Thoracic aorta (tissue), 2 donors: ENCODE measurements around the gene ATAT1. TPM values are rescaled to one million over a fixed set of nuclear protein-coding genes. Genes with fewer than 3 reads are reported as not detected.

Experiments used
- ATAC-seq: fragments of 150-250 bp; one replicate; pipeline ENCODE4 v1.8.0; 2017; ENCODE audit warnings: low read depth; ENCODE audit not compliant: insufficient number of reproducible peaks, low FRiP score
- DNase-seq: peaks from one replicate; pipeline ENCODE4 v3.0.0-alpha.2; 2020; ENCODE audit warnings: low spot score
- H3K27ac ChIP-seq, 2 donors: fragments of 200-600 bp; sonication (generic); 1 replicate in 1 of 2; 2 replicates in 1 of 2; pipeline ENCODE4 v1.5.1; 2016; ENCODE audit warnings: mild to moderate bottlenecking in 2 of 2, moderate library complexity in 2 of 2
- H3K27me3 ChIP-seq: fragments of 200-600 bp; sonication (generic); replicated peaks from 2 replicates; pipeline ENCODE4 v1.6.0; 2016; ENCODE audit warnings: mild to moderate bottlenecking; ENCODE audit not compliant: insufficient read depth
- H3K36me3 ChIP-seq: fragments of 200-600 bp; sonication (generic); one replicate; pipeline ENCODE4 v1.5.1; 2016
- H3K4me1 ChIP-seq, 2 donors: fragments of 200-600 bp; sonication (generic); 1 replicate in 1 of 2; 2 replicates in 1 of 2; pipeline versions ENCODE4 v1.5.1 to v1.6.0; 2016; ENCODE audit warnings: low read depth in 2 of 2, mild to moderate bottlenecking in 1 of 2; ENCODE audit not compliant: control insufficient read depth in 1 of 2
- H3K4me3 ChIP-seq: fragments of 200-600 bp; sonication (generic); 2 replicates; pipeline ENCODE4 v1.5.1; 2016; ENCODE audit warnings: mild to moderate bottlenecking
- H3K9me3 ChIP-seq: fragments of 200-600 bp; sonication (generic); 2 replicates; pipeline ENCODE4 v1.5.1; 2016
- total RNA-seq, 2 donors: library from RNA; depleted of rRNA; stranded (reverse); fragments of >200 nt; gene quantifications; one replicate each; pipeline versions ENCODE4 v1.1.0 to v1.2.3, GENCODE V29; 2016
- TF ChIP-seq, protein P1 (sequence below): fragments of 200-600 bp; sonication (generic); IDR thresholded peaks from one replicate; pipeline ENCODE4 v1.5.1; 2019; ENCODE audit warnings: antibody characterized with exemption

ATAT1 gene
- total RNA-seq, 2 donors from 2014 or later = 4.1 to 12.2 TPM

DNA sequence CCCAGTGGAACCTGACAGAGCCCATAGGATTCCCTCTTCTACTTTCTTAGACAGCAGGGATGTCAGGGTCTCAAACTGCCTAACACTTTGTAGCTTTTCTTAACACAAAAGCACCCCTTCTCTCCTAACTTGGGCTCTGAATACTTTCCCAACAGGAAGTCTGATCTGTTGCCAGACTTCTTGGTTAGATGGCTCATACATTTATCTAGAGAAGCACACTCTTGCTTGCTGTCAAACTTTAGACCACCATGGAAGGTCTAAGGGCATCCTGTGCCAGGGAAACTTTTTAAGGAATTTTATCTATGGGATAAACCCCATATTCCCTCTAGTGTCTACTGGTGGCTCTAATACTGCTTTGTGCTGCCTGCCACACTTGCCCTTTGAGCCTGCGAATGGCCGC, 17.0 kb downstream of the ATAT1 start:
- peaks cover 19% of the 10 kb centered on the region for H3K36me3 ChIP-seq
- H3K9me3 ChIP-seq = no peaks in the 10 kb centered on the region
- H3K27me3 ChIP-seq = no peaks in the 10 kb centered on the region
- ATAC-seq (no peak), DNase-seq (no peak)
- peaks cover 4 to 11% of the 10 kb centered on the region in 2 donors for H3K4me1 ChIP-seq
- no peak overlapping the region for H3K27ac ChIP-seq
- H3K4me3 ChIP-seq = no peak overlapping the region
- TF ChIP-seq, protein P1, sequence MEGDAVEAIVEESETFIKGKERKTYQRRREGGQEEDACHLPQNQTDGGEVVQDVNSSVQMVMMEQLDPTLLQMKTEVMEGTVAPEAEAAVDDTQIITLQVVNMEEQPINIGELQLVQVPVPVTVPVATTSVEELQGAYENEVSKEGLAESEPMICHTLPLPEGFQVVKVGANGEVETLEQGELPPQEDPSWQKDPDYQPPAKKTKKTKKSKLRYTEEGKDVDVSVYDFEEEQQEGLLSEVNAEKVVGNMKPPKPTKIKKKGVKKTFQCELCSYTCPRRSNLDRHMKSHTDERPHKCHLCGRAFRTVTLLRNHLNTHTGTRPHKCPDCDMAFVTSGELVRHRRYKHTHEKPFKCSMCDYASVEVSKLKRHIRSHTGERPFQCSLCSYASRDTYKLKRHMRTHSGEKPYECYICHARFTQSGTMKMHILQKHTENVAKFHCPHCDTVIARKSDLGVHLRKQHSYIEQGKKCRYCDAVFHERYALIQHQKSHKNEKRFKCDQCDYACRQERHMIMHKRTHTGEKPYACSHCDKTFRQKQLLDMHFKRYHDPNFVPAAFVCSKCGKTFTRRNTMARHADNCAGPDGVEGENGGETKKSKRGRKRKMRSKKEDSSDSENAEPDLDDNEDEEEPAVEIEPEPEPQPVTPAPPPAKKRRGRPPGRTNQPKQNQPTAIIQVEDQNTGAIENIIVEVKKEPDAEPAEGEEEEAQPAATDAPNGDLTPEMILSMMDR = no peak

DNA sequence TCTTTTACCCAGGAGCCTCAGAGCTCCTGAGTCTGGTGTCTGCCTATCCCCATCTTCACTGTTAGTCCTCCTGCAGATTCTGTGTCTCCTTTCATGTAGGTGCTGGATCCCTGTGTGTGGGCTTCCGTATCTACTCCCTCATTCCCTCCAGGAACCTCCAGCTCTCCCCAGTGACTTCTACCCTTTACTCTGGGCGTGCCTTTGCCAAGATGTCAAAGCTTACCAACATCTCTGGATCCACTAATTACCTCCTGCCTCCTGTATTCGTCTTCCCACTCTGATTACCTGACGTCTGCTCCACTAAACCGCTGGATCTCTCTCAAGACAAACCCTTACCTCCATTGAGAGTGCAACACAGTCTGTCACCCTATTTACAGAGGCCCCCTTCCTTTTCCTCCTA, 18.1 kb downstream of the ATAT1 start:
- ATAC-seq = no peak
- H3K27ac ChIP-seq = no peak overlapping the region
- peaks cover 19% of the 10 kb centered on the region for H3K36me3 ChIP-seq
- no peaks in the 10 kb centered on the region for H3K9me3 ChIP-seq
- H3K4me1 ChIP-seq = peaks cover 4 to 11% of the 10 kb centered on the region in 2 donors
- no peak overlapping the region for H3K4me3 ChIP-seq
- TF ChIP-seq, protein P1 = no peak
- no peaks in the 10 kb centered on the region for H3K27me3 ChIP-seq
- no peak for DNase-seq

DNA sequence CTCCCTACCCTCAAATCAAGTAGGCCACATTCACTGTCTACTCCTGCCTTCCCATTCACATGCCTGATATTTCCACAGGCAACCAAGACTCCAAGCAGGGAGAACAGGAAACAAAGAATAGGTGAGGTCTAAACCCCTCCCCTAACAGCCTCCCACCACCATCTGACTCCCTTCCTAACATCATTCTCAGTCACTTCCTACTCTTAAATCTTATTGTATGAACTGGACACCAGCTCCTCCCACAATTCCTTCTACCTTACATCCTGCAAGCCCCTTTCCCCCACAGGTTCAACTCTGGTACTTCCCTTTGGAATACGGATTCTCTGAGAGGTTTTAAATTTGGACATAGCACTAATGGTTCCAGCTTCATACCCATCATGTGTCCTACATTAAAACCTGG, 19.3 kb downstream of the ATAT1 start:
- H3K4me1 ChIP-seq = peaks cover 4 to 11% of the 10 kb centered on the region in 2 donors
- peak overlapping the region in 1 of 2 donors; percentile 86 for H3K27ac ChIP-seq
- H3K36me3 ChIP-seq = peaks cover 12% of the 10 kb centered on the region
- no peak overlapping the region for H3K4me3 ChIP-seq
- ATAC-seq (no peak), DNase-seq (no peak)
- TF ChIP-seq, protein P1 = no peak
- no peaks in the 10 kb centered on the region for H3K27me3 ChIP-seq
- H3K9me3 ChIP-seq = no peaks in the 10 kb centered on the region

DNA sequence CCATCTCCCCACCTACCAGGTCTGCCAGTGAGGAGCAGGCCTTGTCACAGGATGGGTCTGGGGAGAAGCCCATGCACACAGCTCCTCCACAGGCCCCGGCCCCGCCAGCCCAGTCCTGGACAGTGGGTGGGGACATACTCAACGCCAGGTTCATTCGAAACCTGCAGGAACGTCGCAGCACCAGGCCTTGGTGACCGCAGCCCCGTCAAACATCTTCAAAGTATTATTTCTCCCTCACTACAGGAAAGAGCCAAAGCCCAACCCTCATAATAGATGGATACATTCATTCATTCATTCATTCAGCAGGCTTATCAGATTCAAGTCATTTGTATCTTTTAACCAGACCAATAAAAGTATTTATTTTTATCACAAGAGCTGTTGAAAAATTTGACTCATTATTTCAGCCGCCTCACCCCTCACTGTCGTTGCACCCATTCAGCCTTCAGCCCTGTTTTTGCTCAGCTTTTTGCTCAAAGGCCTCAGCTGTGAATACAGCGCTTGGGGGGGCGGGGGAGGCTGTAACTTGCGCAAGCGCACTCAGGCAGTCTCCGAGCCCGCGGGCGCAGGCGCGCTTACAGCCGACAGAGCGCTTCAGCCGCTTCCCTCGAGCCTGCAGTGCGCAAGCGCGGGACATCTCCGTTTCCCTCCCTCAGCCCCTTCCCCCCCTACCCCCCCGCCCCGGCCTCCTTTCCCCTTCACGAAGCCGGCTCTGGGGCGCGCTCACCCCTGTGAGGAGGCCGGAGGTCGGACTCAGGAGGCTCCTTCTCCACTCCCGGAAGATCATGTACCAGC, 20.0 kb downstream of the ATAT1 start, which contains the start of gene C6orf136:
C6orf136 (plus strand) TSS at position 684 of the 792 bp plus-strand sequence; CDS start at position 783, 99 bp downstream.
- Histone ChIP-seq H3K9me3 (no peaks in the 10 kb centered on the region), H3K4me1 (peaks cover 4 to 11% of the 10 kb centered on the region in 2 donors), H3K4me3 (peak within 1 kb of the TSS; percentile 97), H3K27ac (peak within 1 kb of the TSS; percentile 86 to 91), H3K27me3 (no peaks in the 10 kb centered on the region), H3K36me3 (peaks cover 14% of the 10 kb centered on the region)
- TF ChIP-seq, protein P1 = no peak
- ATAC-seq (peak; percentile 48), DNase-seq (peak; percentile 53)

DNA sequence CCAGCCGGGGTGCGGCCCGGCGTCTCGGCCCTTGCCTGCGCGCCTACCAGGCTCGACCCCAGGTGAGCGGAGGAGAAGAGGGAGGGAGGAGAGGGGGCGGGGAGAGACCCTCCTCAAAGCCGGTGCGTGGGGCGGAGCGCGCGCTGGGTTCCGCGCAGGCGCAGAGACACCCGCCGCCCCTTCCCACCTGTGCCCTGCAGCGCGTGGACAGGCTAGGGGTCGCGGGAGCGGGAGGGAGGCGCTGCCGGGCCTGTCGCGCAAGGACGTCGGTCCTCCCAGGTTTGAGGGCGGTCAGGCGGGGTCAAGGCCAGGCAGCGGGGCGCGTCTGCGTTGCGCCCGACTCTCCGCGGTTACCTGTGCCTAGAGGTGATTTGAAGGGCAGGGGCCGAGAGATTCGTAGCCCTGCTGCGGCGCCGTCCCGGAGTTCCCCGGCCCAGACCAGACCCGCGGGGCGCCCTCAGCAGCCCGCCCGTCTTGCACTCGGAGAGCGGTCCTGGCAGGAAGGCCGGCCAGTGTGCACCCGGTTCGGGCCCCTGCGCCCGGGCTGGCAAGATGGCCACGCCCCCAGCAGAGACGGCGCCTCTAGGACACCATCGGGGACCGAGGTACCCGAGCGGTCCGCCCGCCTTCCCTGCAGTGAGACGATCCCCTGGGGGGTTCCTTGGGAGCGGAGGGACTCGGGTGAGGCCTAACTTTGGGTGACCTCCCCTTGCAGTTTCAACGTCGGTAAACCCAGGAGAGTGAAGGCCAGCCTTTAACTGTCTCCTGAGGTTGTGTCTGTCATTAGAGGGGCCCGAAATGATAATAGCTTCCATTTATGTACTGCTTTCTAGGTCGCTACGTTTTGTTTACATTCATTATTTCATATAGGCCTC, 20.8 kb downstream of the ATAT1 start:
- ATAC-seq (no peak), DNase-seq (no peak)
- Histone ChIP-seq H3K36me3 (peaks cover 13% of the 10 kb centered on the region), H3K4me3 (peak overlapping the region; percentile 97), H3K9me3 (no peaks in the 10 kb centered on the region), H3K27me3 (no peaks in the 10 kb centered on the region), H3K4me1 (peaks cover 4 to 11% of the 10 kb centered on the region in 2 donors), H3K27ac (peak overlapping the region; percentile 86 to 91)
- TF ChIP-seq, protein P1 = no peak
